Bronchial epithelial cell (primary cell): ENCODE data around the gene SELENOP. TPM values are rescaled to one million over a fixed set of nuclear protein-coding genes. Genes with fewer than 3 reads are reported as not detected.
A peak's percentile ranks its signal among the peaks of the same experiment; 100 is the strongest.

Source experiments
- DNase-seq: peaks from one replicate; pipeline ENCODE4 v3.0.0-alpha.2; 2010; ENCODE audit warnings: low read depth
- FAIRE-seq: peaks from 2 replicates; lab custom pipeline; 2011; peaks lifted over from hg19 to GRCh38; lab: Jason Lieb, UNC
- H3K27me3 ChIP-seq: 2 replicates; pipeline ENCODE4 v1.5.1; 2011; ENCODE audit warnings: low read length; ENCODE audit not compliant: control insufficient read depth, insufficient read depth
- H3K36me3 ChIP-seq: 2 replicates; pipeline ENCODE4 v1.5.1; 2011; ENCODE audit warnings: low read length; ENCODE audit not compliant: control insufficient read depth, insufficient read depth
- H3K4me3 ChIP-seq: 2 replicates; pipeline ENCODE4 v1.5.1; 2011; ENCODE audit warnings: mild to moderate bottlenecking, low read depth, low read length, control low read depth
- CTCF ChIP-seq: IDR thresholded peaks from 2 replicates; pipeline ENCODE4 v1.5.1; 2011; ENCODE audit warnings: mild to moderate bottlenecking, moderate library complexity, low read length, control low read depth, inconsistent platforms; ENCODE audit not compliant: insufficient read depth, severe bottlenecking
- total RNA-seq: library from RNA; depleted of rRNA; stranded (reverse); fragments of >200 nt; gene quantifications from 2 replicates; pipeline ENCODE4 v1.2.1, GENCODE V29; 2014

SELENOP gene
- total RNA-seq, 1 donor from 2014 or later: 5.8 TPM

- FAIRE-seq (no peak), DNase-seq (no peak)
- no peak for TF ChIP-seq CTCF
- H3K4me3 ChIP-seq: no peak overlapping the region
- no peaks in the 10 kb centered on the region for H3K27me3 ChIP-seq
- no peaks in the 10 kb centered on the region for H3K36me3 ChIP-seq
Observed at GRCh38 chr5:42768106-42768504, 43.6 kb downstream of the SELENOP start.

DNA sequence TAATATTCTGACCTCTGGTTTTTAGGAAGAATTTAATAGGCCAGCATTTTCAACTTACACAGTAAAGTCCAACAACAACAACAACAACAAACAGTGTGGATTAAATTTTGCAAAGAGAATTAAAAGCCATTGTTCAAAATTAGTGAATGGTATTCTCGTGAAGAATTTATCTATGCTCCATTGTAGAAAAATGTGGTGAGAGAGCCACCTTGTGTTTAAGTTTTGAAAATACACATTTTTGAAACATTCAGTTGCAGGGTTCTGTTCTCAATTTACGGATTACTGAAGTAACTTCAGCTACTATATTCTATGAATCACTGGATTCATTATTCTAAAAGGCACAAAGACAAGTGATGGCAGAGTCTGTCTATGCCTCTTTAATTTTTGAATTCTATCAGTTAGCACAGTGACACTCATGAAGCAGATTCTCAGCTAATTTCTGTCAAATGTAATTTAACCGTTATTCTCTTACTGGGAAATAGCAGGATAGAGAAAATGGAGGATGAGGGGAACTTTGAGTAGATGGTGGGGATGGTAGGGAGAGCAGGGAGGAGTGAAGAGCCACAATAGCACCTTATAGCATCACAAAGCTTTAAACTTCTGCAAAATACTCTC, 44.1 kb downstream of the SELENOP start:
- FAIRE-seq (no peak), DNase-seq (peak; percentile 35)
- Histone ChIP-seq H3K4me3 (no peak overlapping the region), H3K36me3 (no peaks in the 10 kb centered on the region), H3K27me3 (no peaks in the 10 kb centered on the region)
- peak; percentile 34 for TF ChIP-seq CTCF

DNA sequence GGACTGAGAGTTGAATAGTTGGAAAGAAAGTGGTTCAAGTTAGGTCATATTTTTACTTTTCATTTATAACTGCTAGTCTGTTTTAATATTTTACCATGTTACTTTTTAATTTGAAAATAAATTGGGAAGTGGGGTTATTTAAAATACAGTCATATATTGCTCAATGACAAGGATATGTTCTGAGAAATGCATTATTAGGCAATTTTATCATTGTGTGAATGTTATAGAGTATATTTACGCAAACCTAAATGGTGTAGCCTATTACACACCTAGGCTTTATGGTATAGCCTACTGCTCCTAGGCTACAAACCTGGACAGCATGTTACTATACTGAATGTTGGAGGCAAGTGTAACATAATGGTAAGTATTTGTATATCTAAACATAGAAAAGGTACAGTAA, 49.9 kb downstream of the SELENOP start:
- no peak for TF ChIP-seq CTCF
- H3K27me3 ChIP-seq: no peaks in the 10 kb centered on the region
- H3K4me3 ChIP-seq: no peak overlapping the region
- H3K36me3 ChIP-seq: no peaks in the 10 kb centered on the region
- FAIRE-seq: no peak
- DNase-seq: no peak

GRCh38 chr5:42760426-42760825, 51.3 kb downstream of the SELENOP start:
- Histone ChIP-seq H3K27me3 (no peaks in the 10 kb centered on the region), H3K4me3 (no peak overlapping the region), H3K36me3 (no peaks in the 10 kb centered on the region)
- DNase-seq: no peak
- FAIRE-seq: no peak
- TF ChIP-seq CTCF: no peak

- no peak for FAIRE-seq
- DNase-seq: peak; percentile 44
Observed at GRCh38 chr5:42759456-42759855, 52.2 kb downstream of the SELENOP start.

More at GRCh38 chr5:42759456-42759855, 52.2 kb downstream of the SELENOP start:
- no peak for TF ChIP-seq CTCF
- H3K27me3 ChIP-seq: no peaks in the 10 kb centered on the region
- no peaks in the 10 kb centered on the region for H3K36me3 ChIP-seq
- no peak overlapping the region for H3K4me3 ChIP-seq
